H1 (cell line): ENCODE results near the gene DYNLT2B. TPM values are rescaled to one million over a fixed set of nuclear protein-coding genes. Genes with fewer than 3 reads are reported as not detected.

ENCODE experiments used
- ASH2L ChIP-seq: fragments of 200-600, 300-600 bp; sonication (generic); IDR thresholded peaks from one replicate; pipeline ENCODE4 v1.7.1; 2017; ENCODE audit warnings: low read length
- CEBPB ChIP-seq: IDR thresholded peaks from 2 replicates; pipeline ENCODE4 v1.6.1; 2012; ENCODE audit warnings: low read depth, low read length
- CHD1 ChIP-seq: IDR thresholded peaks from 2 replicates; pipeline ENCODE4 v1.6.1; 2012; ENCODE audit warnings: low read depth, low read length, improper control_type of control experiment
- HDAC2 ChIP-seq, 2 experiments: fragments of 300-600 bp in 1 of 2; sonication (generic) in 1 of 2; IDR thresholded peaks; 2 replicates each; pipeline ENCODE4 v1.6.1; 2011 to 2012; ENCODE audit warnings: low read depth in 2 of 2, low read length in 2 of 2, mild to moderate bottlenecking in 2 of 2, moderate library complexity in 2 of 2, borderline replicate concordance in 1 of 2, inconsistent platforms in 1 of 2
- NRF1 ChIP-seq: IDR thresholded peaks from 2 replicates; pipeline ENCODE4 v1.6.1; 2011; ENCODE audit warnings: mild to moderate bottlenecking, low read depth, low read length, improper control_type of control experiment
- RFX5 ChIP-seq: IDR thresholded peaks from 2 replicates; pipeline ENCODE4 v1.6.1; 2011; ENCODE audit warnings: low read depth, low read length, improper control_type of control experiment, borderline replicate concordance
- TAF1 ChIP-seq: IDR thresholded peaks from 2 replicates; pipeline ENCODE4 v1.6.1; 2011; ENCODE audit warnings: mild to moderate bottlenecking, low read depth, low read length
- TEAD4 ChIP-seq: IDR thresholded peaks from 2 replicates; pipeline ENCODE4 v1.6.1; 2012; ENCODE audit warnings: low read depth, low read length, inconsistent platforms, mixed read lengths
- polyA plus RNA-seq, 7 experiments: library from polyadenylated mRNA; depleted of rRNA in 3 of 7; stranded (reverse) in 5 of 7; unstranded in 2 of 7; fragments of >200 nt in 5 of 7; fragments of 200-250 nt in 2 of 7; gene quantifications; 1 replicate in 5 of 7; 2 replicates in 1 of 7; 4 replicates in 1 of 7; pipeline versions ENCODE4 v1.2.1 to v1.2.3, GENCODE V29; 2011 to 2013; ENCODE audit warnings: missing spikeins in 2 of 7, mixed read lengths in 2 of 7
- total RNA-seq: library from RNA; stranded (reverse); fragmentation: NEBNext Ultra II Directional; extraction: Animal tissue kit (Norgen Biotek cat#: 25700); gene quantifications from 2 replicates; pipeline ENCODE4 v1.2.1, GENCODE V29; 2021
- TF ChIP-seq, protein P1 (sequence below): fragments of 300-600 bp; sonication (generic); IDR thresholded peaks from 2 replicates; pipeline ENCODE4 v1.7.1; 2012; ENCODE audit warnings: low read length, moderate library complexity, mild to moderate bottlenecking, inconsistent platforms; ENCODE audit not compliant: insufficient replicate concordance

DYNLT2B gene
- total and polyA plus RNA-seq, 2 of the 8 experiments (the other 6 are each of a cell fraction or from before 2014, with no cell fraction given) = 10.9 to 22.2 TPM

DNA sequence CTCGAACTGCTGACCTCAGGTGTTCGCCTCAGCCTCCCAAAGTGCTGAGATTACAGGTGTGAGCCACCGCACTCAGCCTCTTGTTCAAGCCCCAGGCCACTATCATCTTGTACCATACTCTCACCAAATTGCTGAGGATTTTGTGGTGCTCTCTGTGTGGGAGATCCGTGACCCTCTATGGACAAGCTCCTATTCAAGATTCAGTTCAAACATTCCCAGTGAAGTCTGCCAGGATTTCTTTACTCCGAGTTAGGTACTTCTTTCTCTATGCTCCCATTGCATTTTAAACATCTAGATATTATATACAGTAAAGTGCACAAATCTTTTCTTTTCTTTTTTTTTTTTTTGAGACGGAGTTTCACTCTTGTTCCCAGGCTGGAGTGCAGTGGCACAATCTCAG is 21.0 kb upstream of the DYNLT2B start (continued):
- TF ChIP-seq, protein P1, sequence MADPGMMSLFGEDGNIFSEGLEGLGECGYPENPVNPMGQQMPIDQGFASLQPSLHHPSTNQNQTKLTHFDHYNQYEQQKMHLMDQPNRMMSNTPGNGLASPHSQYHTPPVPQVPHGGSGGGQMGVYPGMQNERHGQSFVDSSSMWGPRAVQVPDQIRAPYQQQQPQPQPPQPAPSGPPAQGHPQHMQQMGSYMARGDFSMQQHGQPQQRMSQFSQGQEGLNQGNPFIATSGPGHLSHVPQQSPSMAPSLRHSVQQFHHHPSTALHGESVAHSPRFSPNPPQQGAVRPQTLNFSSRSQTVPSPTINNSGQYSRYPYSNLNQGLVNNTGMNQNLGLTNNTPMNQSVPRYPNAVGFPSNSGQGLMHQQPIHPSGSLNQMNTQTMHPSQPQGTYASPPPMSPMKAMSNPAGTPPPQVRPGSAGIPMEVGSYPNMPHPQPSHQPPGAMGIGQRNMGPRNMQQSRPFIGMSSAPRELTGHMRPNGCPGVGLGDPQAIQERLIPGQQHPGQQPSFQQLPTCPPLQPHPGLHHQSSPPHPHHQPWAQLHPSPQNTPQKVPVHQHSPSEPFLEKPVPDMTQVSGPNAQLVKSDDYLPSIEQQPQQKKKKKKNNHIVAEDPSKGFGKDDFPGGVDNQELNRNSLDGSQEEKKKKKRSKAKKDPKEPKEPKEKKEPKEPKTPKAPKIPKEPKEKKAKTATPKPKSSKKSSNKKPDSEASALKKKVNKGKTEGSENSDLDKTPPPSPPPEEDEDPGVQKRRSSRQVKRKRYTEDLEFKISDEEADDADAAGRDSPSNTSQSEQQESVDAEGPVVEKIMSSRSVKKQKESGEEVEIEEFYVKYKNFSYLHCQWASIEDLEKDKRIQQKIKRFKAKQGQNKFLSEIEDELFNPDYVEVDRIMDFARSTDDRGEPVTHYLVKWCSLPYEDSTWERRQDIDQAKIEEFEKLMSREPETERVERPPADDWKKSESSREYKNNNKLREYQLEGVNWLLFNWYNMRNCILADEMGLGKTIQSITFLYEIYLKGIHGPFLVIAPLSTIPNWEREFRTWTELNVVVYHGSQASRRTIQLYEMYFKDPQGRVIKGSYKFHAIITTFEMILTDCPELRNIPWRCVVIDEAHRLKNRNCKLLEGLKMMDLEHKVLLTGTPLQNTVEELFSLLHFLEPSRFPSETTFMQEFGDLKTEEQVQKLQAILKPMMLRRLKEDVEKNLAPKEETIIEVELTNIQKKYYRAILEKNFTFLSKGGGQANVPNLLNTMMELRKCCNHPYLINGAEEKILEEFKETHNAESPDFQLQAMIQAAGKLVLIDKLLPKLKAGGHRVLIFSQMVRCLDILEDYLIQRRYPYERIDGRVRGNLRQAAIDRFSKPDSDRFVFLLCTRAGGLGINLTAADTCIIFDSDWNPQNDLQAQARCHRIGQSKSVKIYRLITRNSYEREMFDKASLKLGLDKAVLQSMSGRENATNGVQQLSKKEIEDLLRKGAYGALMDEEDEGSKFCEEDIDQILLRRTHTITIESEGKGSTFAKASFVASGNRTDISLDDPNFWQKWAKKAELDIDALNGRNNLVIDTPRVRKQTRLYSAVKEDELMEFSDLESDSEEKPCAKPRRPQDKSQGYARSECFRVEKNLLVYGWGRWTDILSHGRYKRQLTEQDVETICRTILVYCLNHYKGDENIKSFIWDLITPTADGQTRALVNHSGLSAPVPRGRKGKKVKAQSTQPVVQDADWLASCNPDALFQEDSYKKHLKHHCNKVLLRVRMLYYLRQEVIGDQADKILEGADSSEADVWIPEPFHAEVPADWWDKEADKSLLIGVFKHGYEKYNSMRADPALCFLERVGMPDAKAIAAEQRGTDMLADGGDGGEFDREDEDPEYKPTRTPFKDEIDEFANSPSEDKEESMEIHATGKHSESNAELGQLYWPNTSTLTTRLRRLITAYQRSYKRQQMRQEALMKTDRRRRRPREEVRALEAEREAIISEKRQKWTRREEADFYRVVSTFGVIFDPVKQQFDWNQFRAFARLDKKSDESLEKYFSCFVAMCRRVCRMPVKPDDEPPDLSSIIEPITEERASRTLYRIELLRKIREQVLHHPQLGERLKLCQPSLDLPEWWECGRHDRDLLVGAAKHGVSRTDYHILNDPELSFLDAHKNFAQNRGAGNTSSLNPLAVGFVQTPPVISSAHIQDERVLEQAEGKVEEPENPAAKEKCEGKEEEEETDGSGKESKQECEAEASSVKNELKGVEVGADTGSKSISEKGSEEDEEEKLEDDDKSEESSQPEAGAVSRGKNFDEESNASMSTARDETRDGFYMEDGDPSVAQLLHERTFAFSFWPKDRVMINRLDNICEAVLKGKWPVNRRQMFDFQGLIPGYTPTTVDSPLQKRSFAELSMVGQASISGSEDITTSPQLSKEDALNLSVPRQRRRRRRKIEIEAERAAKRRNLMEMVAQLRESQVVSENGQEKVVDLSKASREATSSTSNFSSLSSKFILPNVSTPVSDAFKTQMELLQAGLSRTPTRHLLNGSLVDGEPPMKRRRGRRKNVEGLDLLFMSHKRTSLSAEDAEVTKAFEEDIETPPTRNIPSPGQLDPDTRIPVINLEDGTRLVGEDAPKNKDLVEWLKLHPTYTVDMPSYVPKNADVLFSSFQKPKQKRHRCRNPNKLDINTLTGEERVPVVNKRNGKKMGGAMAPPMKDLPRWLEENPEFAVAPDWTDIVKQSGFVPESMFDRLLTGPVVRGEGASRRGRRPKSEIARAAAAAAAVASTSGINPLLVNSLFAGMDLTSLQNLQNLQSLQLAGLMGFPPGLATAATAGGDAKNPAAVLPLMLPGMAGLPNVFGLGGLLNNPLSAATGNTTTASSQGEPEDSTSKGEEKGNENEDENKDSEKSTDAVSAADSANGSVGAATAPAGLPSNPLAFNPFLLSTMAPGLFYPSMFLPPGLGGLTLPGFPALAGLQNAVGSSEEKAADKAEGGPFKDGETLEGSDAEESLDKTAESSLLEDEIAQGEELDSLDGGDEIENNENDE = no peak
- TF ChIP-seq NRF1 = no peak
- TF ChIP-seq HDAC2 (IDR thresholded peaks at IDR 0.05; ENCODE audit: borderline replicate concordance in 1 of 2, low read depth in 2 of 2, low read length in 2 of 2) = no peak
- no peak for TF ChIP-seq TAF1
- TF ChIP-seq TEAD4 = no peak
- no peak for TF ChIP-seq CEBPB
- no peak for TF ChIP-seq RFX5
- no peak for TF ChIP-seq ASH2L
- TF ChIP-seq CHD1 = no peak
